Panc1 (cell line): Measurements from ENCODE around the gene DCLRE1B. TPM values are rescaled to one million over a fixed set of nuclear protein-coding genes. Genes with fewer than 3 reads are reported as not detected.

Experiments used
- ATAC-seq: fragments of 200-7000 bp; cut with Tn5 transposase; 2 replicates; pipeline ENCODE4 v1.9.1; 2020; ENCODE audit warnings: mild to moderate bottlenecking, moderate library complexity
- BruUV-seq: library from RNA; stranded (reverse); fragments of 400-500 nt; replicated peaks from 2 replicates; lab custom pipeline; 2021; lab: Mats Ljungman, UMichigan
- CTCF ChIA-PET: fragments of 300-600 bp; sonication (Branson Sonifier 250); formaldehyde crosslinking; loops from one replicate; lab custom pipeline; 2022; ENCODE audit warnings: antibody characterized with exemption; lab: Charles Lee
- POLR2A ChIA-PET: fragments of 300-600 bp; sonication (Branson Sonifier 250); formaldehyde crosslinking; loops from one replicate; lab custom pipeline; 2022; ENCODE audit warnings: antibody characterized with exemption; lab: Charles Lee
- DNase-seq: peaks from one replicate; pipeline ENCODE4 v3.0.0-alpha.2; 2010; ENCODE audit warnings: low read depth, low spot score
- H3K27ac ChIP-seq: 2 replicates; pipeline ENCODE4 v1.5.1; 2011; ENCODE audit warnings: mild to moderate bottlenecking, low read length, inconsistent platforms
- H3K27me3 ChIP-seq: fragments of 200-500 bp; sonication (Bioruptor generic); 2 replicates; pipeline ENCODE4 v1.6.0; 2014; ENCODE audit warnings: low read length, inconsistent platforms; ENCODE audit not compliant: control insufficient read depth, insufficient read depth
- H3K36me3 ChIP-seq: fragments of 200-500 bp; sonication (Bioruptor generic); 2 replicates; pipeline ENCODE4 v1.5.1; 2014; ENCODE audit warnings: inconsistent platforms, mild to moderate bottlenecking, low read length, moderate library complexity; ENCODE audit not compliant: control insufficient read depth, insufficient read depth
- H3K4me1 ChIP-seq: 2 replicates; pipeline ENCODE4 v1.5.1; 2011; ENCODE audit warnings: inconsistent platforms, mild to moderate bottlenecking, low read length, moderate library complexity; ENCODE audit not compliant: control insufficient read depth, insufficient read depth
- H3K4me3 ChIP-seq, 2 experiments: 2 replicates each; pipeline ENCODE4 v1.5.1; 2011 to 2012; ENCODE audit warnings: low read depth in 2 of 2, low read length in 2 of 2, mild to moderate bottlenecking in 2 of 2, inconsistent platforms in 1 of 2, moderate library complexity in 1 of 2
- H3K9me3 ChIP-seq: fragments of 200-500 bp; sonication (Bioruptor generic); 2 replicates; pipeline ENCODE4 v1.5.1; 2014; ENCODE audit warnings: low read depth, mild to moderate bottlenecking, inconsistent platforms, low read length, moderate library complexity; ENCODE audit not compliant: control insufficient read depth, insufficient read depth
- CTCF ChIP-seq: fragments of 450-650 bp; IDR thresholded peaks from 2 replicates; pipeline ENCODE4 v1.5.1; 2017; ENCODE audit warnings: mild to moderate bottlenecking
- POLR2AphosphoS5 ChIP-seq: IDR thresholded peaks from 2 replicates; pipeline ENCODE4 v1.6.1; 2012; ENCODE audit warnings: mild to moderate bottlenecking, low read depth, low read length, moderate library complexity
- REST ChIP-seq, 2 experiments: IDR thresholded peaks; 2 replicates each; pipeline ENCODE4 v1.6.1; 2011 to 2012; ENCODE audit warnings: low read depth in 2 of 2, control low read depth in 1 of 2, low read length in 1 of 2, mild to moderate bottlenecking in 1 of 2, moderate library complexity in 1 of 2; ENCODE audit not compliant: insufficient read depth in 1 of 2
- SIN3A ChIP-seq: IDR thresholded peaks from 2 replicates; pipeline ENCODE4 v1.6.1; 2012; ENCODE audit warnings: low read depth, mild to moderate bottlenecking, low read length, moderate library complexity, borderline replicate concordance; ENCODE audit not compliant: insufficient read depth
- TCF7L2 ChIP-seq: IDR thresholded peaks from 2 replicates; pipeline ENCODE4 v1.6.1; 2011; ENCODE audit warnings: mild to moderate bottlenecking, low read depth, low read length, inconsistent platforms
- in situ Hi-C: cut with HindIII; loops from 2 replicates; pipeline ENCODE4 v1.10.0; 2016; ENCODE audit warnings: low sequenced_read_pairs, low pct_unique_long_range_greater_than_20kb
- intact Hi-C: fragments of 100-400 bp; cut with micrococcal nuclease; formaldehyde crosslinking; loops from one replicate; pipeline ENCODE4 v1.10.0; 2022; ENCODE audit not compliant: unreplicated experiment
- total RNA-seq: library from RNA; stranded (reverse); gene quantifications from one replicate; pipeline ENCODE4 v1.2.1, GENCODE V29; 2021; ENCODE audit not compliant: unreplicated experiment

Gene DCLRE1B
- total RNA-seq, 1 experiment from 2014 or later = 8.6 TPM

GRCh38 chr1:113876176-113876575 lies 28.9 kb upstream of the DCLRE1B start:
- POLR2A ChIA-PET = no interaction called here
- TF ChIP-seq POLR2AphosphoS5 (no peak), SIN3A (no peak), REST (IDR thresholded peaks at IDR 0.05; ENCODE audit: insufficient read depth in 1 of 2, low read depth in 2 of 2, low read length in 1 of 2) (no peak), CTCF (no peak), TCF7L2 (no peak)
- Histone ChIP-seq H3K27ac (no peak overlapping the region), H3K36me3 (no peaks in the 10 kb centered on the region), H3K27me3 (no peaks in the 10 kb centered on the region), H3K9me3 (no peaks in the 10 kb centered on the region), H3K4me3 (no peak overlapping the region), H3K4me1 (no peaks in the 10 kb centered on the region)
- intact Hi-C loops (no loop called here), in situ Hi-C loops (no loop called here)
- BruUV-seq = no TSS peak
- DNase-seq (no peak), ATAC-seq (no peak)
- CTCF ChIA-PET = no interaction called here

- ChIA-PET POLR2A (no interaction called here), CTCF (no interaction called here)
- intact Hi-C loops = no loop called here
- TF ChIP-seq TCF7L2 = no peak
- TF ChIP-seq CTCF = no peak
- no peak for TF ChIP-seq POLR2AphosphoS5
- Histone ChIP-seq H3K4me3 (no peak overlapping the region), H3K27ac (no peak overlapping the region), H3K9me3 (no peaks in the 10 kb centered on the region), H3K36me3 (no peaks in the 10 kb centered on the region), H3K4me1 (no peaks in the 10 kb centered on the region), H3K27me3 (no peaks in the 10 kb centered on the region)
- in situ Hi-C loops = no loop called here
- BruUV-seq = no TSS peak
- DNase-seq (no peak), ATAC-seq (no peak)
Measured at GRCh38 chr1:113879739-113880038, 25.4 kb upstream of the DCLRE1B start.

- intact Hi-C loops = no loop called here
- Histone ChIP-seq H3K4me1 (no peaks in the 10 kb centered on the region), H3K36me3 (no peaks in the 10 kb centered on the region), H3K27ac (no peak overlapping the region), H3K4me3 (no peak overlapping the region), H3K9me3 (no peaks in the 10 kb centered on the region), H3K27me3 (no peaks in the 10 kb centered on the region)
- in situ Hi-C loops = no loop called here
- CTCF ChIA-PET = no interaction called here
- no peak for DNase-seq
- no TSS peak for BruUV-seq
- ATAC-seq = no peak
- TF ChIP-seq POLR2AphosphoS5 = no peak
- no peak for TF ChIP-seq REST (IDR thresholded peaks at IDR 0.05; ENCODE audit: insufficient read depth in 1 of 2, low read depth in 2 of 2, low read length in 1 of 2)
- TF ChIP-seq SIN3A = no peak
- no peak for TF ChIP-seq TCF7L2
- POLR2A ChIA-PET = no interaction called here
Measured at GRCh38 chr1:113881661-113882060, 23.5 kb upstream of the DCLRE1B start.
